ENCODE results near the gene PRDM15. TPM values are rescaled to one million over a fixed set of nuclear protein-coding genes. Genes with fewer than 3 reads are reported as not detected.

Gene PRDM15
- total RNA-seq, 4 donors from 2014 or later: 6.4 to 88.4 (median 21.1) TPM

DNA sequence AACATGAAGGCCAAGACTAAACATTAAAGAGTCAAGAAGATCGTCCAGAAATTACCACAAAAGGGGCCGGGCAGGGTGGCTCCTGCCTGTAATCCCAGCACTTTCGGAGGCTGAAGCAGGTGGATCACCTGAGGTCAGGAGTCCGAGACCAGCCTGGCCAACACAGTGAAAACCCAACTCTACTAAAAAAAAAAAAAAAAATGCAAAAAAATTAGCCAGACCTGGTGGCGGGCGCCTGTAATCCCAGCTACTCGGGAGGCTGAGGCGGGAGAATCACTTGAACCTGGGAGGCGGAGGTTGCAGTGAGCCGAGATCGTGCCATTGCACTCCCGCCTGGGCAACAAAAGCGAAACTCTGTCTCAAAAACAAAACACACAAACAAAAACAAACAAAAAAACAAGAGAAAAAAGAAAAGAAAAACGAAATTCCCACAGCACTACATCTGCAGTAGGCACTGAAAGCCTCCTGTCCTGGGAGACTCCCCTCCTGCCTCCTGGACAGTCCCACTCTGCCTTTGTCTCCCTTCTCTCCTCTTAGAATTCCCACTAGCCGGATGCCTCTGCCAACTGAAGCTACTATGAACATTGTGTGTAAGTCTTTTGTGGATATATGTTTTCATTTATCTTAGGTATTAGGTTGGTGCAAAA, 94.6 kb downstream of the PRDM15 start:
- in situ Hi-C loops (cut with MboI; ENCODE audit: low pct_ligation_motif_present in 1 of 4, low pct_unique_long_range_greater_than_20kb in 1 of 4, low sequenced_read_pairs in 3 of 4) (loop anchor here in 1 of 4 donors (25.0 kb wide), 1 partner anchor 147 kb away; no protein-coding TSS in a partner anchor), intact Hi-C loops (cut with DNase I; ENCODE audit: low total_unique reads) (no loop called here)
- DNase-seq: no peak
- Histone ChIP-seq H3K36me3 (no peaks in the 10 kb centered on the region), H3K27me3 (peaks cover 99% of the 10 kb centered on the region), H3K27ac (no peak overlapping the region), H3K4me3 (no peak overlapping the region), H3K9me3 (no peaks in the 10 kb centered on the region), H3K4me1 (peaks cover under 1 to 22% (median 14%) of the 10 kb centered on the region in 4 donors)
- TF ChIP-seq POLR2A (IDR thresholded peaks at IDR 0.05) (no peak), POLR2AphosphoS5 (IDR thresholded peaks at IDR 0.05) (no peak), EP300 (IDR thresholded peaks at IDR 0.05; ENCODE audit: low read depth) (no peak)
- TF ChIP-seq, protein P1, sequence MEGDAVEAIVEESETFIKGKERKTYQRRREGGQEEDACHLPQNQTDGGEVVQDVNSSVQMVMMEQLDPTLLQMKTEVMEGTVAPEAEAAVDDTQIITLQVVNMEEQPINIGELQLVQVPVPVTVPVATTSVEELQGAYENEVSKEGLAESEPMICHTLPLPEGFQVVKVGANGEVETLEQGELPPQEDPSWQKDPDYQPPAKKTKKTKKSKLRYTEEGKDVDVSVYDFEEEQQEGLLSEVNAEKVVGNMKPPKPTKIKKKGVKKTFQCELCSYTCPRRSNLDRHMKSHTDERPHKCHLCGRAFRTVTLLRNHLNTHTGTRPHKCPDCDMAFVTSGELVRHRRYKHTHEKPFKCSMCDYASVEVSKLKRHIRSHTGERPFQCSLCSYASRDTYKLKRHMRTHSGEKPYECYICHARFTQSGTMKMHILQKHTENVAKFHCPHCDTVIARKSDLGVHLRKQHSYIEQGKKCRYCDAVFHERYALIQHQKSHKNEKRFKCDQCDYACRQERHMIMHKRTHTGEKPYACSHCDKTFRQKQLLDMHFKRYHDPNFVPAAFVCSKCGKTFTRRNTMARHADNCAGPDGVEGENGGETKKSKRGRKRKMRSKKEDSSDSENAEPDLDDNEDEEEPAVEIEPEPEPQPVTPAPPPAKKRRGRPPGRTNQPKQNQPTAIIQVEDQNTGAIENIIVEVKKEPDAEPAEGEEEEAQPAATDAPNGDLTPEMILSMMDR (IDR thresholded peaks at IDR 0.05): no peak
- WGBS, 2 donors (ENCODE audit: low coverage in 1 of 2): 65% methylated on average over 14 to 15 of the region's 15 CpGs

DNA sequence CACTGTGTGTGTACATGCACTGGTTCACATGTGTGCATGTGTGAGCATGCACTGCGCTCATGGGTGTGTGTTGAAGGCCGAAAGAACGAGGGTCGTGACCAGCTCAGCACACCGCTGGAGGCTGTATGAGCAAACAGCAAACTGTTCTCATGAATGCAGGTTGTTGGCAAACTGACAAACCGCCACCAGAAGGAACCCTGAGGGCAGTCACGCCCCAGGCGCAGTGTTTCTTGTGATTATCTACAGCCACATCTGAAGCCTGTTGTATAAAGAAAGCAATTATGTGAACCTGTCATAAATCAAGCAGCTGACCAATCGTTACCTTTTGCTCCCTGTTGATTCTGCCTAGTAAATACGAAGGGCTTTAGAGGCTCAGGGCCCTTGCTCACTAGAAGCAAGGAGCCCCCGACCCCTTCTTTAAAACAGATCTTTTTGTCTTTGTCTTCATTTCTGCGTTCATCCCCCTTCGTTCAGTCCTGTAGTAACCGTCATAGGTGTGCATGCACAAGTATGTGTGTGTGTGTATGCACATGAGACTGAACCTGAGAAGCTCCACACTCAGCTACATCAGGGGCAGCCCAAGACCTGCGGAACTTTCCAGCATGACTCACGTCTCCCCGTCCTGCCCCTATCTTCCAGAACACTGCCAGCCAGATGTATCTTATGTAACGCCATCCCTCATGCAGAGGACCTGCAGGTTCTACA, 95.5 kb downstream of the PRDM15 start:
- in situ Hi-C loops (cut with MboI; ENCODE audit: low pct_ligation_motif_present in 1 of 4, low pct_unique_long_range_greater_than_20kb in 1 of 4, low sequenced_read_pairs in 3 of 4): loop anchor here in 1 of 4 donors (25.0 kb wide), 1 partner anchor 146 kb away; no protein-coding TSS in a partner anchor
- H3K27me3 ChIP-seq: peaks cover 99% of the 10 kb centered on the region

DNA sequence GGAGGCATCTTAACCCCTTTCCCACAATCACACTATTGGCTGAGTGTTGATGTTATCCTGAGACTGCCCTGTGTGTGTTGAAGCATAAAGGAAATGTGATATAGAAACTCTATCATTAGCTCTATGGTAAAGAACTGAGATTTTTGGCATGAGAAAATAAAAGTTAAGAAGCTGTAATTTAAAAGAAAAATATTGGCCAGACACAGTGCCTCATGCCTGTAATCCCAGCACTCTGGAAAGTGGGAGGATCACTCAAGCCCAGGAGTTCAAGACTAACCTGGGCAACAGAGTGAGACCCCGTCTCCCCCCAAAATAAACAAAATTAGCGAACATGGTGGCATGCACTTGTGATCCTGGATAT, 98.1 kb downstream of the PRDM15 start:
- Histone ChIP-seq H3K27me3 (peaks cover 87% of the 10 kb centered on the region), H3K36me3 (no peaks in the 10 kb centered on the region), H3K27ac (no peak overlapping the region), H3K4me1 (peaks cover 11 to 34% (median 27%) of the 10 kb centered on the region in 4 donors), H3K9me3 (no peaks in the 10 kb centered on the region), H3K4me3 (no peak overlapping the region)
- in situ Hi-C loops (cut with MboI; ENCODE audit: low pct_ligation_motif_present in 1 of 4, low pct_unique_long_range_greater_than_20kb in 1 of 4, low sequenced_read_pairs in 3 of 4) (loop anchor here in 1 of 4 donors (25.0 kb wide), 1 partner anchor 144 kb away; no protein-coding TSS in a partner anchor), intact Hi-C loops (cut with DNase I; ENCODE audit: low total_unique reads) (no loop called here)
- no peak for TF ChIP-seq POLR2AphosphoS5 (IDR thresholded peaks at IDR 0.05)
- no peak for TF ChIP-seq EP300 (IDR thresholded peaks at IDR 0.05; ENCODE audit: low read depth)
- TF ChIP-seq, protein P1 (IDR thresholded peaks at IDR 0.05): no peak
- no peak for TF ChIP-seq POLR2A (IDR thresholded peaks at IDR 0.05)
- WGBS, 2 donors (ENCODE audit: low coverage in 1 of 2): 63% methylated on average over 2 of the region's 2 CpGs; no CpG with 5 or more reads in 1 of the 2 donors
- no peak for DNase-seq

More for the DNA sequence above, 95.5 kb downstream of the PRDM15 start:
- peak; percentile 85 for DNase-seq
- Histone ChIP-seq H3K4me3 (no peak overlapping the region), H3K4me1 (peaks cover 3 to 30% (median 20%) of the 10 kb centered on the region in 4 donors), H3K27ac (no peak overlapping the region), H3K36me3 (no peaks in the 10 kb centered on the region), H3K9me3 (no peaks in the 10 kb centered on the region)
- WGBS, 2 donors (ENCODE audit: low coverage in 1 of 2): 15 to 29% methylated on average over 6 to 18 of the region's 18 CpGs
- intact Hi-C loops (cut with DNase I; ENCODE audit: low total_unique reads): no loop called here
- TF ChIP-seq POLR2AphosphoS5 (IDR thresholded peaks at IDR 0.05): peak in 2 of 3 donors; percentile 14 to 47
- TF ChIP-seq EP300 (IDR thresholded peaks at IDR 0.05; ENCODE audit: low read depth): no peak

- Histone ChIP-seq H3K4me3 (no peak overlapping the region), H3K36me3 (no peaks in the 10 kb centered on the region), H3K4me1 (peaks cover 11 to 34% (median 27%) of the 10 kb centered on the region in 4 donors), H3K27me3 (peaks cover 87% of the 10 kb centered on the region), H3K9me3 (no peaks in the 10 kb centered on the region), H3K27ac (no peak overlapping the region)
- DNase-seq: no peak
- TF ChIP-seq POLR2AphosphoS5 (IDR thresholded peaks at IDR 0.05): no peak
- TF ChIP-seq, protein P1 (IDR thresholded peaks at IDR 0.05): no peak
- no peak for TF ChIP-seq EP300 (IDR thresholded peaks at IDR 0.05; ENCODE audit: low read depth)
- no peak for TF ChIP-seq POLR2A (IDR thresholded peaks at IDR 0.05)
- 40 to 57% methylated on average over 1 of the region's 1 CpG for WGBS, 2 donors (ENCODE audit: low coverage in 1 of 2)
- intact Hi-C loops (cut with DNase I; ENCODE audit: low total_unique reads): no loop called here
- in situ Hi-C loops (cut with MboI; ENCODE audit: low pct_ligation_motif_present in 1 of 4, low pct_unique_long_range_greater_than_20kb in 1 of 4, low sequenced_read_pairs in 3 of 4): loop anchor here in 1 of 4 donors (25.0 kb wide), 1 partner anchor 143 kb away; no protein-coding TSS in a partner anchor
Measured at GRCh38 chr21:41780337-41781049, 98.7 kb downstream of the PRDM15 start.

Measured in transverse colon (tissue), 4 donors.